Measurements from ENCODE around the gene B3GALNT2. TPM values are rescaled to one million over a fixed set of nuclear protein-coding genes. Genes with fewer than 3 reads are reported as not detected.

B3GALNT2 gene
- total RNA-seq, 1 donor from 2014 or later: 16.1 TPM

DNA sequence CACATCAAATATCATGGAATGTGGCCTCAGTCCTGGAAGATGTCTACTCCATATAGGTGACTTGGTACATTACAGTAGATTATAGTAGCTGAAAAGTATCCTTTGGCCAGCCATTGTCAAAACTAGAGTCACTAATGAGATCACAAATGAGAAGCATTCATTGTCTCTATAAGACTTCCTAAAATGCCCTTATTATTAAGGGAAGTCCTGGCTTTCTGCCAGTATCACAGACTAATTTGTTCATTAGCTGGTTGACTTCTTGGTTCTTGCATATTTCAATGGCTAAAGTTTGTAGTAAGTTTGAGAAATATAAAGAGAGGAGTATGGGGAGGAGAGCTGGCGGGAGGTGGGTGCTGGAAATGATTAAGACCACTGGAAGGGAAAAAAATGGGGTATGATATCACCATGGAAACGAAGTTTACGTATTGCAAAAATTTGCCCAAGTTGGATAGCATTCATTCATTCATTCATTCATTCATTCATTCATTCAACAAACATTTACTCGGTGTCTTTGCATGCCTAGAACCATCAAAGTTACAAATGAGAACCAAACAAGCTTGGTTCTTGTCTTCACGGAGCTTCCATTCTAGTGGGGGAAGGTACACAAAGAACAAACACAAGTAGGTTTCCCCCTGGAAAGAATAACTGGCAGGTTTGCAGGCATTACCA, 11.7 kb upstream of the B3GALNT2 start:
- no peak for DNase-seq
- H3K36me3 Mint-ChIP-seq (ENCODE audit: low read depth): no peaks in the 10 kb centered on the region
- H3K27me3 Mint-ChIP-seq: peaks cover 19% of the 10 kb centered on the region
- no peak overlapping the region for H3K4me3 Mint-ChIP-seq
- no peak overlapping the region for H3K27ac Mint-ChIP-seq
- peaks cover 8% of the 10 kb centered on the region for H3K4me1 Mint-ChIP-seq
- no peaks in the 10 kb centered on the region for H3K9me3 Mint-ChIP-seq
- intact Hi-C loops (cut with micrococcal nuclease): loop anchor here (10.0 kb wide), 1 partner anchor 329 kb away; no protein-coding TSS in a partner anchor

- Mint-ChIP-seq H3K27ac (no peak overlapping the region), H3K4me3 (no peak overlapping the region), H3K36me3 (ENCODE audit: low read depth) (no peaks in the 10 kb centered on the region), H3K27me3 (peaks cover 24% of the 10 kb centered on the region), H3K9me3 (no peaks in the 10 kb centered on the region), H3K4me1 (peaks cover 8% of the 10 kb centered on the region)
- intact Hi-C loops (cut with micrococcal nuclease): loop anchor here (2.0 to 10.0 kb wide), 5 partner anchors 184 to 457 kb away; no protein-coding TSS in a partner anchor
- DNase-seq: peak; percentile 88
Observed at GRCh38 chr1:235513495-235514366, 9.5 kb upstream of the B3GALNT2 start.

- H3K4me1 Mint-ChIP-seq: peaks cover 5% of the 10 kb centered on the region
- H3K4me3 Mint-ChIP-seq: no peak overlapping the region
- H3K36me3 Mint-ChIP-seq (ENCODE audit: low read depth): no peaks in the 10 kb centered on the region
- intact Hi-C loops (cut with micrococcal nuclease): loop anchor here (2.0 to 10.0 kb wide), 5 partner anchors 186 to 459 kb away; no protein-coding TSS in a partner anchor
- no peaks in the 10 kb centered on the region for H3K9me3 Mint-ChIP-seq
- no peak overlapping the region for H3K27ac Mint-ChIP-seq
- peaks cover 16% of the 10 kb centered on the region for H3K27me3 Mint-ChIP-seq
- no peak for DNase-seq
Observed at GRCh38 chr1:235511470-235512240, 7.4 kb upstream of the B3GALNT2 start.

GRCh38 chr1:235510823-235511222, 6.6 kb upstream of the B3GALNT2 start:
- no peaks in the 10 kb centered on the region for H3K9me3 Mint-ChIP-seq

GRCh38 chr1:235507623-235508022, 3.4 kb upstream of the B3GALNT2 start:
- Mint-ChIP-seq H3K4me1 (peaks cover 13% of the 10 kb centered on the region), H3K4me3 (no peak overlapping the region), H3K9me3 (no peaks in the 10 kb centered on the region), H3K27me3 (peaks cover 13% of the 10 kb centered on the region), H3K36me3 (ENCODE audit: low read depth) (peaks cover 3% of the 10 kb centered on the region), H3K27ac (no peak overlapping the region)
- intact Hi-C loops (cut with micrococcal nuclease): loop anchor here (10.0 kb wide), 2 partner anchors 253 to 403 kb away; no protein-coding TSS in a partner anchor
- DNase-seq: peak; percentile 47

More at GRCh38 chr1:235510823-235511222, 6.6 kb upstream of the B3GALNT2 start:
- H3K36me3 Mint-ChIP-seq (ENCODE audit: low read depth): no peaks in the 10 kb centered on the region
- H3K27me3 Mint-ChIP-seq: peaks cover 13% of the 10 kb centered on the region
- H3K4me1 Mint-ChIP-seq: peaks cover 7% of the 10 kb centered on the region
- intact Hi-C loops (cut with micrococcal nuclease): loop anchor here (5.0 to 10.0 kb wide), 3 partner anchors 186 to 334 kb away; no protein-coding TSS in a partner anchor
- H3K4me3 Mint-ChIP-seq: no peak overlapping the region
- no peak overlapping the region for H3K27ac Mint-ChIP-seq
- DNase-seq: no peak

- Mint-ChIP-seq H3K9me3 (no peaks in the 10 kb centered on the region), H3K36me3 (ENCODE audit: low read depth) (peaks cover 8% of the 10 kb centered on the region), H3K27me3 (peaks cover 6% of the 10 kb centered on the region), H3K4me1 (peaks cover 25% of the 10 kb centered on the region), H3K4me3 (peak overlapping the region; percentile 95), H3K27ac (peak overlapping the region; percentile 97)
- intact Hi-C loops (cut with micrococcal nuclease): loop anchor here (2.0 to 10.0 kb wide), 9 partner anchors 138 to 1017 kb away; partner anchors contain the start of genes ARID4B, ERO1B, GGPS1 and IRF2BP2
- peak; percentile 99 for DNase-seq
Observed at GRCh38 chr1:235504494-235505222, 406 bp upstream of the B3GALNT2 start.

GRCh38 chr1:235503403-235504121, 690 bp downstream of the B3GALNT2 start:
- H3K4me3 Mint-ChIP-seq: peak overlapping the region; percentile 95
- peak; percentile 76 for DNase-seq
- intact Hi-C loops (cut with micrococcal nuclease): loop anchor here (1.0 to 10.0 kb wide), 10 partner anchors 10 to 1016 kb away; partner anchors contain the start of genes ARID4B, ERO1B, GGPS1 and IRF2BP2
- peaks cover 25% of the 10 kb centered on the region for H3K4me1 Mint-ChIP-seq
- no peaks in the 10 kb centered on the region for H3K9me3 Mint-ChIP-seq
- H3K36me3 Mint-ChIP-seq (ENCODE audit: low read depth): peaks cover 10% of the 10 kb centered on the region
- H3K27ac Mint-ChIP-seq: peak overlapping the region; percentile 91
- H3K27me3 Mint-ChIP-seq: peaks cover 3% of the 10 kb centered on the region

DNA sequence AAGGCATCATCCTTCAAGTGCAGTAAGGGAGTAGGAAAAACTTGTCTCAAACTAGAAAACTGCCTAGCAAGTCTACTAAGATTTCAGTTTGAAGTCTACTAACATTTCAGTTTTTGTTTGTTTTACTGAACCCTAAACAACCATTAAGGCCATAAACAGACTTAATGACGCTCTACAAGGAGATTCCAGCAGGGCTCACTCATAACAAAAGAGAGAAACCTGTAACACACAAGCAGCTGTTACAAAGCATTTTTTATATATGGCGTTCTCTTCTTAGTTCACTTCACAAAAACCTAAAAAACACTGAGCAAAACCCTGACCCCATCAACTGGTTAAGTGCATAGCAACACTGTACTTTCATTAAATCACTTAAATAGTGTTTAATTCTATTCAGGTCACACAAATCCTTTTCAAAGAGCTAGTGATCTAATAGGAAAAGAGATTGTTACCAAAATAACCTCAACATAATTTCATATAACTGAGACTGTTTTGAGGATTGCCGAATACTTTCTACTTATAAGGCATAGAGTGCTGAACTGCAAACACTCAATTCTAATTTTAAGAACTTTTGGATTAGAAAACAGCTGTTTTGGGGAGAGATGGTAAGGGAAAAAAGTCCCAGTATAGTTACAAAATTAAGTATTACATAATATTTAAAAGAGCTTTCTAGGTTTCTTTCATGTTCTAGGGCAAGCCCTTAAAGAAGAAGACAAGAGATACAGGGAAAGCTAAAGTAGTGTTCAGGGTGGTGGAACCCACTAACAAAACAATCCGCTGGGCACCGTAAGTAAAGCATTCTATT, 1.4 kb downstream of the B3GALNT2 start:
- Mint-ChIP-seq H3K27ac (peak overlapping the region; percentile 91), H3K4me1 (peaks cover 25% of the 10 kb centered on the region), H3K36me3 (ENCODE audit: low read depth) (peaks cover 10% of the 10 kb centered on the region), H3K4me3 (peak overlapping the region; percentile 95), H3K27me3 (peaks cover 3% of the 10 kb centered on the region), H3K9me3 (no peaks in the 10 kb centered on the region)
- intact Hi-C loops (cut with micrococcal nuclease): loop anchor here (1.0 to 10.0 kb wide), 6 partner anchors 10 to 1016 kb away; partner anchors contain the start of genes ERO1B and IRF2BP2
- peak; percentile 54 for DNase-seq

DNA sequence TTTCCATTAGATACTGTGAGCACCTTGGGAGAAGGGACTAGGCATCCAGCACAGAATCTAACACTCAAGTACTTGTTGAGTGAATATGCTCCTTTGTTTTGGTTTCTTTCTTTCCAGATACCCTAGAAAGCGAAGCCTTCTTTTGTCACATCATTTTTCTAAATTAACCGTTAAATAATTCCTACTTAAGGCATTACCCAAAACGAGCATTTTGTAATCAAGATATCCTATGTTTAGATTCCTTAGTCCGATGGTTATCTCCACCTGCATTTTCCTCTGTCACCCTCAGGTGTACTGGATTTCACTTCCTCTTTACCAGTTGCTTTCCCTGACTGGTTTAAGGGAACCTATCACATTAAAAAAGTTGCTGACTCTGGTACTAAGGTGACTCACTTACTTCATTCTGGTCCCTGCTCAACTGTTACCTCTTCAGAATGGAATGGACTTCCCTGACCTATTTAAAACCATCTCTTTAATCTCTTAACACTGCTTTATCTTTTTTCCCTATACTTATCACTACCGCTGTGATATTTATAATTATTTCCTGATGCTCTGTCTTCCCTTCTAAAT, 3.2 kb downstream of the B3GALNT2 start:
- Mint-ChIP-seq H3K27me3 (peaks cover 3% of the 10 kb centered on the region), H3K36me3 (ENCODE audit: low read depth) (peaks cover 10% of the 10 kb centered on the region), H3K4me3 (no peak overlapping the region), H3K4me1 (peaks cover 23% of the 10 kb centered on the region), H3K9me3 (no peaks in the 10 kb centered on the region), H3K27ac (no peak overlapping the region)
- DNase-seq: peak; percentile 42
- intact Hi-C loops (cut with micrococcal nuclease): loop anchor here (5.0 to 10.0 kb wide), 5 partner anchors 246 to 1014 kb away; partner anchors contain the start of genes ERO1B and IRF2BP2

GRCh38 chr1:235495551-235495950, 8.7 kb downstream of the B3GALNT2 start:
- DNase-seq: no peak
- intact Hi-C loops (cut with micrococcal nuclease): no loop called here
- Mint-ChIP-seq H3K9me3 (no peaks in the 10 kb centered on the region), H3K4me1 (peaks cover 18% of the 10 kb centered on the region), H3K27ac (no peak overlapping the region), H3K36me3 (ENCODE audit: low read depth) (peaks cover 26% of the 10 kb centered on the region), H3K4me3 (no peak overlapping the region), H3K27me3 (no peaks in the 10 kb centered on the region)

- Mint-ChIP-seq H3K4me1 (peaks cover 16% of the 10 kb centered on the region), H3K27ac (no peak overlapping the region), H3K4me3 (no peak overlapping the region), H3K9me3 (no peaks in the 10 kb centered on the region), H3K27me3 (no peaks in the 10 kb centered on the region), H3K36me3 (ENCODE audit: low read depth) (peaks cover 26% of the 10 kb centered on the region)
- DNase-seq: no peak
- intact Hi-C loops (cut with micrococcal nuclease): no loop called here
Observed at GRCh38 chr1:235495030-235495429, 9.2 kb downstream of the B3GALNT2 start.
